Activated CD4-positive, alpha-beta T cell treated with anti-CD3 and anti-CD28 coated beads, Interleukin-2, amount 10 ng/mL, durations not matched to agents 24 days and 14 days (primary cell): ENCODE results near the gene CLDN22. TPM values are rescaled to one million over a fixed set of nuclear protein-coding genes. Genes with fewer than 3 reads are reported as not detected.

Source experiments
- DNase-seq: peaks from one replicate; pipeline ENCODE4 v3.0.0; 2022
- H3K27ac Mint-ChIP-seq: one replicate; pipeline ENCODE4 v1.8.0; 2022; ENCODE audit warnings: mild to moderate bottlenecking, mixed read lengths
- H3K27me3 Mint-ChIP-seq: one replicate; pipeline ENCODE4 v1.8.0; 2022; ENCODE audit warnings: mixed read lengths
- H3K36me3 Mint-ChIP-seq: one replicate; pipeline ENCODE4 v1.8.0; 2022; ENCODE audit warnings: low read depth, mild to moderate bottlenecking, mixed read lengths
- H3K4me1 Mint-ChIP-seq: one replicate; pipeline ENCODE4 v1.8.0; 2021; ENCODE audit warnings: mixed read lengths
- H3K4me3 Mint-ChIP-seq: one replicate; pipeline ENCODE4 v1.8.0; 2022; ENCODE audit warnings: mild to moderate bottlenecking, moderate library complexity, mixed read lengths
- H3K9me3 Mint-ChIP-seq: one replicate; pipeline ENCODE4 v1.8.0; 2021; ENCODE audit warnings: mixed read lengths
- intact Hi-C: fragments of 100-400 bp; cut with micrococcal nuclease; formaldehyde crosslinking; loops from one replicate; pipeline ENCODE4 v1.15.1; 2023
- total RNA-seq: library from RNA; stranded (reverse); gene quantifications from 2 replicates; pipeline ENCODE4 v1.2.3, GENCODE V29; 2022

The CLDN22 gene
- not detected in 2 replicates for total RNA-seq

DNA sequence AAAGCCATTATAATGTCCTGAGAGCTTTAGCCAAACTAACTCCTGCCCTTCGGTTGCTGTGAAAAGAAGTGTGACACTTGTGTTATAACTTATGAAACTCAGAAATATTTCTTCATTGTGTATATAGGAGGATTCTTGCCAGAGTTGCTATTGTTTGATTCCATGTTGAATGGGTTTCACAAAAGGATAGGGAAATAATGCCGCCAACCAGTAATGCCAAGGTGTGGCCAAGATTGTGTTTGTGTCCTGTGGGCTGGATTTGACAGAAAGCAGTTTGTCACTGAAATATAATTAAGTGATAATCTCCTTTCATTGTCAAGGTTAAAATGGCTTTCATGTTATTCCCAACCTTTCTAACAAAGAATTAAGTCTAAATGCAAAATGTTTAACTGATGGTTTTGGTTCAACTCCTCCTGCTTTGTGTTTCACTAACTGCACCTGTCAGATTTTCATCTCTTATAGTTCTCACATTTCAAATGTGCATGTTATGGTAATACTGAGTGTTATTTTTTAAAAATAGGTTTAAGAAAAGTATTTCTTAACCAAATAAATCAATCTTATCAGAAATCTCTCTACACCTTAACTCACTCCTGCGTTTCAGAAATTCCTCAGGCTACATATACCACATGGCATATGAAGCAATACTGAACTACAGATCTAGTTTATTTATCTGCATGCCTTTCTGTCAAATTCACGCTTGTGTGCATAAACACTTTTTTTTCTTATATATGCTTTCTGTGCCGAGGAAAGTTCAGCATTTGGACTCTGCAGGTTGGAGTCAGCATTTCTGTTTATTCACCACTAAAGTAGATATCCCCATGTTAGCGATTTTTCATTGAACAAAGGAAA lies at the start of gene CLDN22:
TSS of gene CLDN22 (minus strand) at position 66 of the 849 bp plus-strand sequence. CDS start at position 8, 58 bp downstream.
- intact Hi-C loops = no loop called here
- peaks cover 7% of the 10 kb centered on the region for H3K4me1 Mint-ChIP-seq
- no peak for DNase-seq
- no peak within 1 kb of the TSS for H3K27ac Mint-ChIP-seq
- H3K4me3 Mint-ChIP-seq = no peak within 1 kb of the TSS
- no peaks in the 10 kb centered on the region for H3K9me3 Mint-ChIP-seq
- peaks cover 7% of the 10 kb centered on the region for H3K27me3 Mint-ChIP-seq
- no peaks in the 10 kb centered on the region for H3K36me3 Mint-ChIP-seq

DNA sequence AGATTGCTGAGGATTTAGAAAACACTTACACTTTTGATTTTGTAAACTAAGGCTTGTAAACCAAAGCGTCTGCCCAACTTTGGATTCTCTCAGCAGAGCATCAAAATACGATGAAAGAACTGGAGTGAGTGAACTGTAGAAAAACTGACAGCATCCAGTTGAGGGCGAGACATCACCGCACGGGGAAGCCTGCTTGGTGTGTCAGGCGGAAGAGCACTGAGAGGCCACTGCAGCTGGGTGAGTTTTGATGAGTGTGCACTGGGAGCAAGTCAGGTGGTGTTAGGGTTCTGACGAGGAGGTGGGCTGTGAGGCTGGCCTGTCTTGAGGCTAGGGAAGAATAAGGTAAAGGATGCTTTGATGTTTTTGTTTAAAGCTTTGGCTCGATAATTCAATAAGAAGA lies 49.0 kb upstream of the CLDN22 start:
- intact Hi-C loops = no loop called here
- H3K4me3 Mint-ChIP-seq = no peak overlapping the region

GRCh38 chr4:183366206-183366835 lies 46.2 kb upstream of the CLDN22 start:
- no peaks in the 10 kb centered on the region for H3K9me3 Mint-ChIP-seq
- no peak overlapping the region for H3K4me3 Mint-ChIP-seq
- H3K4me1 Mint-ChIP-seq = no peaks in the 10 kb centered on the region
- intact Hi-C loops = no loop called here
- no peaks in the 10 kb centered on the region for H3K27me3 Mint-ChIP-seq
- H3K27ac Mint-ChIP-seq = no peak overlapping the region
- H3K36me3 Mint-ChIP-seq = no peaks in the 10 kb centered on the region
- DNase-seq = no peak

More for the DNA sequence above, 49.0 kb upstream of the CLDN22 start:
- Mint-ChIP-seq H3K27ac (no peak overlapping the region), H3K9me3 (no peaks in the 10 kb centered on the region), H3K4me1 (no peaks in the 10 kb centered on the region), H3K36me3 (no peaks in the 10 kb centered on the region), H3K27me3 (no peaks in the 10 kb centered on the region)
- DNase-seq = no peak

DNA sequence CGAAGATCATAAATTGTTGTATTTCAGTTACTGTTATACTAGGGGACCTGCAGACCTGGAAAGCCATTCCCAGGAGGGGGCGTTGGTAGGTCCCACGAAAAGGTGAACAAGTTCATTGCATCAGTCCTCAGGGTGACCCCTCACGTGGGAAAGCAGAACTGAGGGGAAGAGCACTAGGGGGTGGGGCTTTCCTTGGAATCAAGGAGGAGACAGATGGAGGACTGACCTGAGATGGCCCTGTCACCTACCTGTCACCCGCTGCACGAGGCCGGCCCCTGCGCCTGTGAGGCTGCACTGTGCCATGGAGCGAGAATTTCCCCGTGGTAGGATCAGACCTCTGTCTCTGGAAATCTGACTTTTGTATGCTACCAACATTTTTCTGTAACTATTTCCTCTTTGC lies 43.9 kb upstream of the CLDN22 start:
- Mint-ChIP-seq H3K9me3 (no peaks in the 10 kb centered on the region), H3K4me3 (no peak overlapping the region), H3K27ac (no peak overlapping the region), H3K36me3 (no peaks in the 10 kb centered on the region), H3K27me3 (no peaks in the 10 kb centered on the region), H3K4me1 (no peaks in the 10 kb centered on the region)
- DNase-seq = no peak
- intact Hi-C loops = no loop called here

- Mint-ChIP-seq H3K4me1 (no peaks in the 10 kb centered on the region), H3K27ac (no peak overlapping the region), H3K27me3 (no peaks in the 10 kb centered on the region), H3K36me3 (no peaks in the 10 kb centered on the region), H3K9me3 (no peaks in the 10 kb centered on the region), H3K4me3 (no peak overlapping the region)
- DNase-seq = no peak
- intact Hi-C loops = no loop called here
Measured at GRCh38 chr4:183362916-183363542, 43.0 kb upstream of the CLDN22 start.

DNA sequence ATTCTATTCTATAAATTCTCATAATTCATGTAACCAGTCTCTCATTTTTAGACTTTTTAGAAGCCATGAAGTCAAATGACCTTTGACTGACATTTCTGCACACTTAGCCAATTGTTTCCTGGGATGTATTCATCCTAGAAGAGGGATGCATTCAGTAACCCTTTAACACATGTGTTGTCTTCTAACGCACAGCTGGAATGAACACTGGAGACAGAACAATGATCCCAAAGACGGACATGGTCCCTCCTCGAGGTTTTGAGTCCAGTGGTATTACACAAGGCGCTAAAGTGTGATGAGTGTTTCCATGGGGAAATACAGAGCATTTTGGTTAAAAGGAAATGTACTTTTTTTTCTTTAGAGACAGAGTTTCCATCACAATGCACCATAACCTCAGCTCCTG lies 42.0 kb upstream of the CLDN22 start:
- Mint-ChIP-seq H3K27ac (no peak overlapping the region), H3K4me1 (no peaks in the 10 kb centered on the region), H3K36me3 (no peaks in the 10 kb centered on the region), H3K4me3 (no peak overlapping the region), H3K27me3 (no peaks in the 10 kb centered on the region), H3K9me3 (no peaks in the 10 kb centered on the region)
- intact Hi-C loops = no loop called here
- DNase-seq = no peak

DNA sequence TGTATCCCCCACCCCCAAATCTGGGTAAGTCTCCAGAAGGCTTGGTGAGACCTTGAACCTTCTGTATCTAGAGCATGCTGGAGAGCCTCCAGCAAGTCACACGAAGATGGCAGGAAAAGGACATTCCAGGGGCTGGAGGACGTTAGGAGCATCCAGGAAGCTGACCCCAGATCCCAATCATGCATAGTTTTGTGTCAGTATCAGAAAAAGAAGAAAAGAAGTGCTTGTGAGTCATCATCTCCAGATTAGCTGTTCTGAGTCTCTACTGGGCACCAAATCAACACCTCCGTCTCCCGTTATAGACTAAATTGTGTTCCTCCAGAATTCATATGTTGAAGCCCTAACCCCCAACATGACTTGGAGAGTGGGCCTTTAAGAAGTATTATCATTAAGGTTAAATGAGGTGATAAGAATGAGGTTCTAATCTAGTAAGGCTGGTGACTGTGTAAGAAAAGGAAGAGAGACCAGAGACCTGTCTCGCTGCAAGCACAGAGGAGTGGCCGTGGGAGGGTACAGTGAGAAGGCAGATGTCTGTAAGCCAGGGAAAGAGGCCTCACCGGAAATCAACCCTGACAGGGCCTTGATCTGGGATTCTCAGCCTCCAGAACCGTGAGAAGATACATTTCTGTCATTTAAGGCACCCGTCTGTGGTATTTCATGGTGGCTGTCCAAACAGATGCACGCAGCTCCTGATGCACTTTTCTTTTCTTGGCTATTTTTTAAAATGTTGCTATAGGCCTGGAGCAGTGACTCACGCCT lies 40.3 kb upstream of the CLDN22 start:
- no peaks in the 10 kb centered on the region for H3K36me3 Mint-ChIP-seq
- no peaks in the 10 kb centered on the region for H3K9me3 Mint-ChIP-seq
- H3K27ac Mint-ChIP-seq = no peak overlapping the region
- H3K4me3 Mint-ChIP-seq = no peak overlapping the region
- intact Hi-C loops = no loop called here
- no peak for DNase-seq
- no peaks in the 10 kb centered on the region for H3K4me1 Mint-ChIP-seq
- H3K27me3 Mint-ChIP-seq = no peaks in the 10 kb centered on the region

DNA sequence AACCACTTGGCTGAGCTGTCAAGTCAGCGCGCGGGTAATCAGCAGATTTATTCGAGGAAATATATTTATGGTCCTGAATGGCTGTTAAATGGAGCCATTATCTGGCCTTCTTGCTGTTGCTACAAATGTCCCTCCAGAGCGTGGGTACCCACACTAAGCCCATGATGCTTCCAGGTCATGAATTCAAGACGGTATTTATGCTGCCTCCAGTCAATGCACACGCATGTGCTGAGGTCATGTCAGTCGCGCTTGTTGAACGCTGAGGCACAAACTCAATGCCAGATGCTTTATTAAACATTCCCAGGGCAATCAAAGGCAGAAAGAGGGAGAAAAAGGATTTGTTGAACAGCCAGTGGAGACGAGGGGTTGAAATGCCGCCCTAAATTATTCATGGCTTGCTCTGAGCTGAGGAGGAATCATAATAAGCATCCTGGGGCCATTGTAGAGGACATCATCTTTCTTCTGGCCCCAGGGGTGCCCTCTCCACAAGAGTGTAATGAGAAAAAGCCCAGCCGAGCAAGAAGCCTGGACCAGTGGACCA lies 38.2 kb upstream of the CLDN22 start:
- Mint-ChIP-seq H3K4me1 (no peaks in the 10 kb centered on the region), H3K36me3 (no peaks in the 10 kb centered on the region), H3K27me3 (no peaks in the 10 kb centered on the region), H3K4me3 (no peak overlapping the region), H3K9me3 (no peaks in the 10 kb centered on the region), H3K27ac (no peak overlapping the region)
- DNase-seq = no peak
- intact Hi-C loops = no loop called here

GRCh38 chr4:183356931-183357675 lies 37.0 kb upstream of the CLDN22 start:
- intact Hi-C loops = no loop called here
- Mint-ChIP-seq H3K36me3 (no peaks in the 10 kb centered on the region), H3K27me3 (no peaks in the 10 kb centered on the region), H3K4me3 (no peak overlapping the region), H3K27ac (no peak overlapping the region), H3K4me1 (no peaks in the 10 kb centered on the region), H3K9me3 (no peaks in the 10 kb centered on the region)
- no peak for DNase-seq

GRCh38 chr4:183356173-183356830 lies 36.2 kb upstream of the CLDN22 start:
- no peak overlapping the region for H3K27ac Mint-ChIP-seq
- no peaks in the 10 kb centered on the region for H3K36me3 Mint-ChIP-seq
- no peaks in the 10 kb centered on the region for H3K4me1 Mint-ChIP-seq
- intact Hi-C loops = no loop called here
- H3K4me3 Mint-ChIP-seq = no peak overlapping the region
- no peaks in the 10 kb centered on the region for H3K9me3 Mint-ChIP-seq
- H3K27me3 Mint-ChIP-seq = no peaks in the 10 kb centered on the region
- DNase-seq = no peak

GRCh38 chr4:183355405-183355804 lies 35.3 kb upstream of the CLDN22 start:
- no peak overlapping the region for H3K4me3 Mint-ChIP-seq
- no peak overlapping the region for H3K27ac Mint-ChIP-seq
- H3K4me1 Mint-ChIP-seq = no peaks in the 10 kb centered on the region
- H3K36me3 Mint-ChIP-seq = no peaks in the 10 kb centered on the region
- no peak for DNase-seq
- intact Hi-C loops = no loop called here
- H3K27me3 Mint-ChIP-seq = no peaks in the 10 kb centered on the region
- H3K9me3 Mint-ChIP-seq = no peaks in the 10 kb centered on the region

GRCh38 chr4:183354219-183354618 lies 34.1 kb upstream of the CLDN22 start:
- Mint-ChIP-seq H3K9me3 (no peaks in the 10 kb centered on the region), H3K36me3 (no peaks in the 10 kb centered on the region), H3K4me1 (peaks cover 4% of the 10 kb centered on the region), H3K4me3 (no peak overlapping the region), H3K27me3 (no peaks in the 10 kb centered on the region), H3K27ac (no peak overlapping the region)
- intact Hi-C loops = no loop called here
- DNase-seq = no peak

DNA sequence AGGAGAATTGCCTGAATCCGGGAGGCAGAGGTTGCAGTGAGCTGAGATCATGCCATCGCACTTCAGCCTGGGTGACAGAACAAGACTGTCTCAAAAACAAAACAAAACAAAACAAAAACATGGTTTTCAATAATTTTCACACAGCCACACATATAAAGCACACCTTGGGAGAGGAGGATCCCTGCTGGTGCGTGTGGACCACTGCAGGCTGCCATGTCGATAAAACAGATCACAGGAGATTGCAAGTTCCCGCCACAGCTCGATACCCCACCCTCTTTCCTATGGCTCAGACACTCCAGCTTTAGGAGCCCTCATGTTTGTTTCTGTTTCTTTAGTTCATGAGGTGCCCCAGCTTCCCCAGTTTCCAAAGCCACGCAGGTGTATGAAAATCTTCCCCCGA lies 33.5 kb upstream of the CLDN22 start:
- Mint-ChIP-seq H3K4me1 (peaks cover 7% of the 10 kb centered on the region), H3K9me3 (no peaks in the 10 kb centered on the region), H3K27me3 (no peaks in the 10 kb centered on the region), H3K27ac (no peak overlapping the region), H3K36me3 (no peaks in the 10 kb centered on the region), H3K4me3 (no peak overlapping the region)
- no peak for DNase-seq
- intact Hi-C loops = no loop called here
